ENCODE results near the gene NEURL1.

The NEURL1 gene

GRCh38 chr10:103566536-103566935 lies 73.0 kb downstream of the NEURL1 start:
- DNase-seq = no peak

GRCh38 chr10:103568505-103568904 lies 75.0 kb downstream of the NEURL1 start:
- DNase-seq = no peak

GRCh38 chr10:103569896-103570295 lies 76.4 kb downstream of the NEURL1 start:
- no peak for DNase-seq

GRCh38 chr10:103570844-103571655 lies 77.5 kb downstream of the NEURL1 start:
- no peak for DNase-seq

- DNase-seq = no peak
These were observed 78.1 kb downstream of the NEURL1 start for GRCh38 chr10:103571656-103571975.

- DNase-seq = no peak
These were observed 79.1 kb downstream of the NEURL1 start for GRCh38 chr10:103572347-103573204.

- no peak for DNase-seq
These were observed 79.6 kb downstream of the NEURL1 start for GRCh38 chr10:103573205-103573487.

- DNase-seq = no peak
These were observed 80.9 kb downstream of the NEURL1 start for GRCh38 chr10:103574097-103575061.

- DNase-seq = no peak
These were observed 82.0 kb downstream of the NEURL1 start for GRCh38 chr10:103575416-103576075.

- no peak for DNase-seq
These were observed 82.6 kb downstream of the NEURL1 start for GRCh38 chr10:103576076-103576471.

- no peak for DNase-seq
These were observed 83.4 kb downstream of the NEURL1 start for GRCh38 chr10:103576862-103577261.

- no peak for DNase-seq
These were observed 85.4 kb downstream of the NEURL1 start for GRCh38 chr10:103578782-103579382.

GRCh38 chr10:103580011-103580410 lies 86.5 kb downstream of the NEURL1 start:
- no peak for DNase-seq

- no peak for DNase-seq
These were observed 86.9 kb downstream of the NEURL1 start for GRCh38 chr10:103580430-103580829.

- no peak for DNase-seq
These were observed 88.0 kb downstream of the NEURL1 start for GRCh38 chr10:103581499-103581898.

GRCh38 chr10:103582331-103583123 lies 89.0 kb downstream of the NEURL1 start:
- DNase-seq = no peak

GRCh38 chr10:103583871-103584215 lies 90.3 kb downstream of the NEURL1 start:
- DNase-seq = no peak

GRCh38 chr10:103584216-103585010 lies 90.9 kb downstream of the NEURL1 start:
- no peak for DNase-seq

- DNase-seq = no peak
These were observed 91.5 kb downstream of the NEURL1 start for GRCh38 chr10:103585011-103585405.

- no peak for DNase-seq
These were observed 93.6 kb downstream of the NEURL1 start for GRCh38 chr10:103587073-103587472.
